Measurements from ENCODE around the gene SPO11. TPM values are rescaled to one million over a fixed set of nuclear protein-coding genes. Genes with fewer than 3 reads are reported as not detected.

SPO11 gene
- total and polyA plus RNA-seq, 9 of the 15 experiments (the other 6 are each of a cell fraction or from before 2014, with no cell fraction given): not detected

DNA sequence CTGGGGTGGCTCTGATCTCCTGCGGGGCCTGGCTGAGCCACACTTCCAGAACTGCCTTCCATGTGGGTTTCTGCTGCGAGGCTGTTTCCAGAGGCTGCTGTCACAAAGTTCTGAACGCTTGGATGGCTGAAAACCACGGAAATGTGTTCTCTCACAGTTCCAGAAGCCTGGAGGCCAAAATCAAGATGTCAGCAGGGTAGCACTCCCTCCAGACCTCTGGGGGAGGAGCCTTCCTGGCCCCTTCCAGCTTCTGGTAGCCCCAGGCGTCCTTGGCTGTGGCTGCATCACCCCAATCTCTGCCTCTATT is 39.5 kb upstream of the SPO11 start:
- Histone ChIP-seq H3K4me1 (replicated peaks in 1 of 2; ENCODE audit: control insufficient read depth in 2 of 2, insufficient read depth in 2 of 2, low read length in 2 of 2) (no peaks in the 10 kb centered on the region), H3K36me3 (ENCODE audit: control insufficient read depth, insufficient read depth, low read length) (no peaks in the 10 kb centered on the region), H3K9ac (ENCODE audit: insufficient read depth in 1 of 2, low read depth in 2 of 2, low read length in 2 of 2) (no peak overlapping the region), H4K20me1 (replicated peaks; ENCODE audit: control insufficient read depth, insufficient read depth, low read length) (0 out of 2 replicates have a peak, but pooled peaks cover 3% of the 10 kb centered on the region), H3K27ac (ENCODE audit: extremely low read depth, low read depth, low read length) (no peak overlapping the region), H3K9me1 (ENCODE audit: control insufficient read depth, insufficient read depth, low read length) (no peaks in the 10 kb centered on the region), H3K27me3 (ENCODE audit: control insufficient read depth in 2 of 2, insufficient read depth in 2 of 2, low read length in 2 of 2) (peaks cover 34 to 83% of the 10 kb centered on the region in 2 experiments), H3K4me3 (no peak overlapping the region), H3K4me2 (ENCODE audit: insufficient read depth, low read length) (no peak overlapping the region), H3K9me3 (replicated peaks; ENCODE audit: control insufficient read depth, insufficient read depth, low read depth, low read length) (no peaks in the 10 kb centered on the region), H3K79me2 (ENCODE audit: control insufficient read depth, insufficient read depth, low read length) (no peaks in the 10 kb centered on the region), H2AFZ (ENCODE audit: low read depth, low read length) (no peak overlapping the region)
- ATAC-seq (no peak), DNase-seq (ENCODE audit: extremely low read depth in 1 of 4, low spot score in 3 of 4) (no peak), FAIRE-seq (no peak)
- in situ Hi-C loops (cut with MboI): no loop called here
- intact Hi-C loops (cut with micrococcal nuclease): no loop called here
- no TSS peak for BruUV-seq (replicated peaks)
- ChIA-PET CTCF (ENCODE audit: low intra/inter-chr PET ratio) (no interaction called here), POLR2A (no interaction called here)
- 2% methylated on average over 5 of the region's 5 CpGs for WGBS (ENCODE audit: insufficient coverage, low coverage, missing lambda C conversion rate)
- TF ChIP-seq, protein P1, sequence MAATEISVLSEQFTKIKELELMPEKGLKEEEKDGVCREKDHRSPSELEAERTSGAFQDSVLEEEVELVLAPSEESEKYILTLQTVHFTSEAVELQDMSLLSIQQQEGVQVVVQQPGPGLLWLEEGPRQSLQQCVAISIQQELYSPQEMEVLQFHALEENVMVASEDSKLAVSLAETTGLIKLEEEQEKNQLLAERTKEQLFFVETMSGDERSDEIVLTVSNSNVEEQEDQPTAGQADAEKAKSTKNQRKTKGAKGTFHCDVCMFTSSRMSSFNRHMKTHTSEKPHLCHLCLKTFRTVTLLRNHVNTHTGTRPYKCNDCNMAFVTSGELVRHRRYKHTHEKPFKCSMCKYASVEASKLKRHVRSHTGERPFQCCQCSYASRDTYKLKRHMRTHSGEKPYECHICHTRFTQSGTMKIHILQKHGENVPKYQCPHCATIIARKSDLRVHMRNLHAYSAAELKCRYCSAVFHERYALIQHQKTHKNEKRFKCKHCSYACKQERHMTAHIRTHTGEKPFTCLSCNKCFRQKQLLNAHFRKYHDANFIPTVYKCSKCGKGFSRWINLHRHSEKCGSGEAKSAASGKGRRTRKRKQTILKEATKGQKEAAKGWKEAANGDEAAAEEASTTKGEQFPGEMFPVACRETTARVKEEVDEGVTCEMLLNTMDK (IDR thresholded peaks at IDR 0.05; ENCODE audit: borderline replicate concordance, insufficient read depth, low read depth, low read length, poor library complexity, severe bottlenecking): no peak
- TF ChIP-seq EHMT2 (IDR thresholded peaks at IDR 0.05) (no peak), HNRNPK (IDR thresholded peaks at IDR 0.05; ENCODE audit: low read depth, low read length, poor library complexity, severe bottlenecking) (no peak), COPS2 (conservative IDR thresholded peaks at IDR 0.05) (no peak), FUS (optimal IDR thresholded peaks at IDR 0.05; ENCODE audit: low read depth, low read length) (no peak), ZNF146 (CRISPR knock-in tag; IDR thresholded peaks at IDR 0.05; ENCODE audit: unreplicated experiment) (no peak), ZNF140 (CRISPR knock-in tag; IDR thresholded peaks at IDR 0.05) (no peak)
- TF ChIP-seq, protein P2, sequence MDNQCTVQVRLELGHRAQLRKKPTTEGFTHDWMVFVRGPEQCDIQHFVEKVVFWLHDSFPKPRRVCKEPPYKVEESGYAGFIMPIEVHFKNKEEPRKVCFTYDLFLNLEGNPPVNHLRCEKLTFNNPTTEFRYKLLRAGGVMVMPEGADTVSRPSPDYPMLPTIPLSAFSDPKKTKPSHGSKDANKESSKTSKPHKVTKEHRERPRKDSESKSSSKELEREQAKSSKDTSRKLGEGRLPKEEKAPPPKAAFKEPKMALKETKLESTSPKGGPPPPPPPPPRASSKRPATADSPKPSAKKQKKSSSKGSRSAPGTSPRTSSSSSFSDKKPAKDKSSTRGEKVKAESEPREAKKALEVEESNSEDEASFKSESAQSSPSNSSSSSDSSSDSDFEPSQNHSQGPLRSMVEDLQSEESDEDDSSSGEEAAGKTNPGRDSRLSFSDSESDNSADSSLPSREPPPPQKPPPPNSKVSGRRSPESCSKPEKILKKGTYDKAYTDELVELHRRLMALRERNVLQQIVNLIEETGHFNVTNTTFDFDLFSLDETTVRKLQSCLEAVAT (IDR thresholded peaks at IDR 0.05): no peak
- TF ChIP-seq, protein P3, sequence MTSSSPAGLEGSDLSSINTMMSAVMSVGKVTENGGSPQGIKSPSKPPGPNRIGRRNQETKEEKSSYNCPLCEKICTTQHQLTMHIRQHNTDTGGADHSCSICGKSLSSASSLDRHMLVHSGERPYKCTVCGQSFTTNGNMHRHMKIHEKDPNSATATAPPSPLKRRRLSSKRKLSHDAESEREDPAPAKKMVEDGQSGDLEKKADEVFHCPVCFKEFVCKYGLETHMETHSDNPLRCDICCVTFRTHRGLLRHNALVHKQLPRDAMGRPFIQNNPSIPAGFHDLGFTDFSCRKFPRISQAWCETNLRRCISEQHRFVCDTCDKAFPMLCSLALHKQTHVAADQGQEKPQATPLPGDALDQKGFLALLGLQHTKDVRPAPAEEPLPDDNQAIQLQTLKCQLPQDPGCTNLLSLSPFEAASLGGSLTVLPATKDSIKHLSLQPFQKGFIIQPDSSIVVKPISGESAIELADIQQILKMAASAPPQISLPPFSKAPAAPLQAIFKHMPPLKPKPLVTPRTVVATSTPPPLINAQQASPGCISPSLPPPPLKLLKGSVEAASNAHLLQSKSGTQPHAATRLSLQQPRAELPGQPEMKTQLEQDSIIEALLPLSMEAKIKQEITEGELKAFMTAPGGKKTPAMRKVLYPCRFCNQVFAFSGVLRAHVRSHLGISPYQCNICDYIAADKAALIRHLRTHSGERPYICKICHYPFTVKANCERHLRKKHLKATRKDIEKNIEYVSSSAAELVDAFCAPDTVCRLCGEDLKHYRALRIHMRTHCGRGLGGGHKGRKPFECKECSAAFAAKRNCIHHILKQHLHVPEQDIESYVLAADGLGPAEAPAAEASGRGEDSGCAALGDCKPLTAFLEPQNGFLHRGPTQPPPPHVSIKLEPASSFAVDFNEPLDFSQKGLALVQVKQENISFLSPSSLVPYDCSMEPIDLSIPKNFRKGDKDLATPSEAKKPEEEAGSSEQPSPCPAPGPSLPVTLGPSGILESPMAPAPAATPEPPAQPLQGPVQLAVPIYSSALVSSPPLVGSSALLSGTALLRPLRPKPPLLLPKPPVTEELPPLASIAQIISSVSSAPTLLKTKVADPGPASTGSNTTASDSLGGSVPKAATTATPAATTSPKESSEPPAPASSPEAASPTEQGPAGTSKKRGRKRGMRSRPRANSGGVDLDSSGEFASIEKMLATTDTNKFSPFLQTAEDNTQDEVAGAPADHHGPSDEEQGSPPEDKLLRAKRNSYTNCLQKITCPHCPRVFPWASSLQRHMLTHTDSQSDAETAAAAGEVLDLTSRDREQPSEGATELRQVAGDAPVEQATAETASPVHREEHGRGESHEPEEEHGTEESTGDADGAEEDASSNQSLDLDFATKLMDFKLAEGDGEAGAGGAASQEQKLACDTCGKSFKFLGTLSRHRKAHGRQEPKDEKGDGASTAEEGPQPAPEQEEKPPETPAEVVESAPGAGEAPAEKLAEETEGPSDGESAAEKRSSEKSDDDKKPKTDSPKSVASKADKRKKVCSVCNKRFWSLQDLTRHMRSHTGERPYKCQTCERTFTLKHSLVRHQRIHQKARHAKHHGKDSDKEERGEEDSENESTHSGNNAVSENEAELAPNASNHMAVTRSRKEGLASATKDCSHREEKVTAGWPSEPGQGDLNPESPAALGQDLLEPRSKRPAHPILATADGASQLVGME (CRISPR knock-in tag; IDR thresholded peaks at IDR 0.05): no peak
